ENCODE measurements around the gene ANKDD1B.

The ANKDD1B gene

GRCh38 chr5:75616971-75617621 lies 5.8 kb downstream of the ANKDD1B start:
- no peak for DNase-seq

GRCh38 chr5:75617736-75618352 lies 6.6 kb downstream of the ANKDD1B start:
- DNase-seq, result no peak

- DNase-seq, result no peak
These were observed 9.1 kb downstream of the ANKDD1B start for GRCh38 chr5:75620184-75620959.

GRCh38 chr5:75622564-75622963 lies 11.3 kb downstream of the ANKDD1B start:
- no peak for DNase-seq

GRCh38 chr5:75623846-75624245 lies 12.6 kb downstream of the ANKDD1B start:
- DNase-seq, result no peak

GRCh38 chr5:75626959-75627358 lies 15.7 kb downstream of the ANKDD1B start:
- no peak for DNase-seq

GRCh38 chr5:75627801-75628200 lies 16.5 kb downstream of the ANKDD1B start:
- no peak for DNase-seq

GRCh38 chr5:75630875-75631274 lies 19.6 kb downstream of the ANKDD1B start:
- no peak for DNase-seq

GRCh38 chr5:75632321-75632720 lies 21.1 kb downstream of the ANKDD1B start:
- DNase-seq, result no peak

GRCh38 chr5:75637949-75638348 lies 26.7 kb downstream of the ANKDD1B start:
- DNase-seq, result no peak

GRCh38 chr5:75639535-75640311 lies 28.5 kb downstream of the ANKDD1B start:
- DNase-seq, result no peak

- DNase-seq, result no peak
These were observed 29.1 kb downstream of the ANKDD1B start for GRCh38 chr5:75640395-75640794.

- DNase-seq, result no peak
These were observed 29.6 kb downstream of the ANKDD1B start for GRCh38 chr5:75640826-75641225.

GRCh38 chr5:75648712-75649111 lies 37.5 kb downstream of the ANKDD1B start:
- no peak for DNase-seq

- DNase-seq, result no peak
These were observed 40.5 kb downstream of the ANKDD1B start for GRCh38 chr5:75651575-75652238.

GRCh38 chr5:75653521-75653920 lies 42.3 kb downstream of the ANKDD1B start:
- no peak for DNase-seq

- DNase-seq, result no peak
These were observed 43.5 kb downstream of the ANKDD1B start for GRCh38 chr5:75654693-75655295.

- no peak for DNase-seq
These were observed 45.2 kb downstream of the ANKDD1B start for GRCh38 chr5:75656311-75657003.

GRCh38 chr5:75659791-75660450 lies 48.7 kb downstream of the ANKDD1B start:
- DNase-seq, result no peak

GRCh38 chr5:75660678-75661465 lies 49.6 kb downstream of the ANKDD1B start:
- DNase-seq, result no peak

Data from NCI-H1417 treated with DMSO at 0.1 percent for 48 hours (cell line).